ENCODE measurements around the gene DUSP6. TPM values are rescaled to one million over a fixed set of nuclear protein-coding genes. Genes with fewer than 3 reads are reported as not detected.

DUSP6 gene, protein sequence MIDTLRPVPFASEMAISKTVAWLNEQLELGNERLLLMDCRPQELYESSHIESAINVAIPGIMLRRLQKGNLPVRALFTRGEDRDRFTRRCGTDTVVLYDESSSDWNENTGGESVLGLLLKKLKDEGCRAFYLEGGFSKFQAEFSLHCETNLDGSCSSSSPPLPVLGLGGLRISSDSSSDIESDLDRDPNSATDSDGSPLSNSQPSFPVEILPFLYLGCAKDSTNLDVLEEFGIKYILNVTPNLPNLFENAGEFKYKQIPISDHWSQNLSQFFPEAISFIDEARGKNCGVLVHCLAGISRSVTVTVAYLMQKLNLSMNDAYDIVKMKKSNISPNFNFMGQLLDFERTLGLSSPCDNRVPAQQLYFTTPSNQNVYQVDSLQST
- 0.47 TPM for polyA plus RNA-seq (2012; ENCODE audit: missing spikeins)

GRCh38 chr12:89352492-89353187 lies at the start of gene DUSP6:
DUSP6 (minus strand) TSS chr12:89352501; CDS start chr12:89352039, 462 bp downstream.
- DNase-seq (ENCODE audit: insufficient read length) (peak; percentile 38), FAIRE-seq (no peak)
- TF ChIP-seq POLR2A (IDR thresholded peaks at IDR 0.05; ENCODE audit: low read depth, low read length) (no peak), POLR2AphosphoS5 (IDR thresholded peaks at IDR 0.05; ENCODE audit: low read depth, low read length) (no peak), TAF1 (IDR thresholded peaks at IDR 0.05; ENCODE audit: borderline replicate concordance, low read depth, low read length) (no peak)

- FAIRE-seq (no peak), DNase-seq (ENCODE audit: insufficient read length) (no peak)
- TF ChIP-seq TAF1 (IDR thresholded peaks at IDR 0.05; ENCODE audit: borderline replicate concordance, low read depth, low read length) (no peak), POLR2A (IDR thresholded peaks at IDR 0.05; ENCODE audit: low read depth, low read length) (no peak), POLR2AphosphoS5 (IDR thresholded peaks at IDR 0.05; ENCODE audit: low read depth, low read length) (no peak)
Observed at GRCh38 chr12:89401433-89402058, 49.2 kb upstream of the DUSP6 start.

DNA sequence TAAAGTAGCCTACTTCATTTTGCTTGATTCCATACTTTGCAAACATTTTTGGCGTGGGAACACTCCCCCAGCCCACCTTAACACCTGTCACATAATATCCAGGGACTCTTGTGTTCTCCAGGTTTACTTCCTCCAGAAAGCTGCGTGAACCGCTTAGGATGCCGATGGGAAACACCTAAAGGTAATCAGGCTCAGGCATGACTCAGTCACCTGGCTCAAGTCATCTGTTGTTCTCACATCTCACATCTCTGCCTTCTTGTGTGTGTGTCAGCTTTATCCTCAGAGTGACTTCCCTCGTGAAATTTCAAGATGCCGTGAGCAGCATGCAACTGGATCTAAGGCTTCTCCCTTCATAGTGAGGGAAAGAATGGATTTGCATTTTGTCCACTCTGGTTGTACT lies 48.1 kb upstream of the DUSP6 start:
- no peak for TF ChIP-seq POLR2A (IDR thresholded peaks at IDR 0.05; ENCODE audit: low read depth, low read length)
- TF ChIP-seq POLR2AphosphoS5 (IDR thresholded peaks at IDR 0.05; ENCODE audit: low read depth, low read length), result no peak
- TF ChIP-seq TAF1 (IDR thresholded peaks at IDR 0.05; ENCODE audit: borderline replicate concordance, low read depth, low read length), result no peak
- DNase-seq (ENCODE audit: insufficient read length) (no peak), FAIRE-seq (no peak)

GRCh38 chr12:89395712-89396111 lies 43.4 kb upstream of the DUSP6 start:
- FAIRE-seq, result no peak
- no peak for TF ChIP-seq TAF1 (IDR thresholded peaks at IDR 0.05; ENCODE audit: borderline replicate concordance, low read depth, low read length)
- TF ChIP-seq POLR2AphosphoS5 (IDR thresholded peaks at IDR 0.05; ENCODE audit: low read depth, low read length), result no peak
- no peak for TF ChIP-seq POLR2A (IDR thresholded peaks at IDR 0.05; ENCODE audit: low read depth, low read length)
- no peak for DNase-seq (ENCODE audit: insufficient read length)

DNA sequence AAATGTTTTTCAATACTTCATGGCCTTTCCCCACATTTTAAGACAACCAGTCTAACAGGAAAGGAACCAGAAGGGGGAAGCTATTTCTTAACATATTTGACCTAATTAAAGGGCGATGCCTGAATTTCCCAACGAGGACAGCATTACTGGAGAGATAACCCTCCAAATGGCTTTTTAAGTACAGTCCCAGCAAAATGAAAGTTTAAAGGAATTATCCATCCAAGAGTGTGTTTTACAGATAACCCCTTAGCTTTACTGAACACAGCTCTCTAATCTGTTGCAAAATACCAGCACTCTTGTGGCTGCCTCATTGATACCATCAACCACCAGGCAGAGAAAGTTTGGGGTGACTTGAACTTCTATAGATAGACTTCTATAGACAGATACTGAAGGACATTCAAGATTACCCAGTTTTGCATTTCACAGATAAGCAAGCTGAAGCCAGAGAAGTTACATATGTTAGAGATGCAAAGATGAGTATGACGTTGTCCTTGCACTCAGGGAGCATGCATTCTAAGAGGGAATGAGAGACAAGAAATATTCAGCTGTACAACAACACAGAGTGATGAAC lies 41.3 kb upstream of the DUSP6 start:
- TF ChIP-seq POLR2A (IDR thresholded peaks at IDR 0.05; ENCODE audit: low read depth, low read length), result no peak
- TF ChIP-seq TAF1 (IDR thresholded peaks at IDR 0.05; ENCODE audit: borderline replicate concordance, low read depth, low read length), result no peak
- no peak for TF ChIP-seq POLR2AphosphoS5 (IDR thresholded peaks at IDR 0.05; ENCODE audit: low read depth, low read length)
- FAIRE-seq (no peak), DNase-seq (ENCODE audit: insufficient read length) (no peak)

DNA sequence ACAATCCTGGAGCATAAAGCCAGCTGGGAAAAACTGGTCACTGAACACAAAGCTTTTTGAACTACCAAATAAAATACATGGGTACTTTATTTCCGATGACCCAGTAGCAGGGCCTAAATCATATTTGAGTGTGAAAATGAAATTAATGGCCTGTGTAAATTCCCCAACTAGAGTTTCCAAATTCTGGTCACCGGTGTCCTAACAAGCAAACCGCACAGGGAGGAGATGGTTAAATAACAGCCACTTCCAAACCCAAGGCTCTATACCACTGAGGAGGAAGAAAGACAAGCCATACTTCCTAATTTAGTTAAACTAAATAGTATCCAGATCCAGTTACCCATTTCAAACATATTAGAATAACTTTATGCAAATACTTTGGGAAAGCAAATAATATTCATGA lies 40.1 kb upstream of the DUSP6 start:
- FAIRE-seq, result no peak
- no peak for TF ChIP-seq POLR2A (IDR thresholded peaks at IDR 0.05; ENCODE audit: low read depth, low read length)
- no peak for TF ChIP-seq TAF1 (IDR thresholded peaks at IDR 0.05; ENCODE audit: borderline replicate concordance, low read depth, low read length)
- TF ChIP-seq POLR2AphosphoS5 (IDR thresholded peaks at IDR 0.05; ENCODE audit: low read depth, low read length), result no peak
- no peak for DNase-seq (ENCODE audit: insufficient read length)

GRCh38 chr12:89391726-89392336 lies 39.5 kb upstream of the DUSP6 start:
- DNase-seq (ENCODE audit: insufficient read length), result no peak
- no peak for FAIRE-seq
- TF ChIP-seq POLR2AphosphoS5 (IDR thresholded peaks at IDR 0.05; ENCODE audit: low read depth, low read length) (no peak), POLR2A (IDR thresholded peaks at IDR 0.05; ENCODE audit: low read depth, low read length) (no peak), TAF1 (IDR thresholded peaks at IDR 0.05; ENCODE audit: borderline replicate concordance, low read depth, low read length) (no peak)

GRCh38 chr12:89390802-89391673 lies 38.7 kb upstream of the DUSP6 start:
- TF ChIP-seq POLR2AphosphoS5 (IDR thresholded peaks at IDR 0.05; ENCODE audit: low read depth, low read length) (no peak), TAF1 (IDR thresholded peaks at IDR 0.05; ENCODE audit: borderline replicate concordance, low read depth, low read length) (no peak), POLR2A (IDR thresholded peaks at IDR 0.05; ENCODE audit: low read depth, low read length) (no peak)
- no peak for DNase-seq (ENCODE audit: insufficient read length)
- no peak for FAIRE-seq

DNA sequence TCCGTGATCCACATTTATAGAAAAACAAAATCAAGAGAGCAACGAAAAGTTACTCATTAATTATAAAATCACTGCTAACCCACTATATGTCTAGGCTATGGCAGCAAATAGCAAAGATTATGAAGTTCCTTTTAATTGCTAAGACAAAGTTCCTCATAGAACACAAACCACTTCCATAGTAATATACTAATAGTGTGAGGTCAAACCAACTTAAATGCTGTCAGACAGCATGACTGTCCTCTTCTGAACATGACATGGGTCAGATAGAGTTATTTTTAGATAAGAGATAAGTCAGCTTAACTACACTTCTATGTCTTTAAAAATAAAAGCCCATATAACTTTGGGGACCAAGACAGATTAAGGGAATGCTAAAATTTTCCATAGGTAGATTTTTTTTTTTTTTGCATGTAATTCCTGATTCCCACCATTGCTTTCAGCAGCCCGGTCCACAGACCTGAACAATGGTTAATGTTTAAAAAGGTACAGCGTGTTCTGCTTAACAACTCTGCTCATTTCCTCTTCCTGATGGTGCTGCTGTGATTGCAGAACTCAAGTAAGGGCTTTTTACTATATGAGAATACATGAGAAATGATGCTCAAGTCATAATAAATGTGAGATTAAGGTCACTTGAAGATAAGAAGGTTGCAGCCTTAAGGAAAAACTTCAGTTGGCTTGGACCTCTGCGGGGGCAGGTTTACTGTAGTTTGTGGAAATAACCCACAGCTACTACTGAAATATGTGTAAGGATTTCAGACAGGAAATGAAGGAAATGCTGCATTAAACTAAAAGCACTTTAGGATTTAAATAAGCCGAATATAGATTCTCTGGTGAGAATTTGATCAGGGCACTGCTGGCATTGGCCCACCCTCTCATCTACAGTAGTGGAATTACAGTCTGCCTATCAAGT lies 37.7 kb upstream of the DUSP6 start:
- FAIRE-seq (no peak), DNase-seq (ENCODE audit: insufficient read length) (no peak)
- TF ChIP-seq TAF1 (IDR thresholded peaks at IDR 0.05; ENCODE audit: borderline replicate concordance, low read depth, low read length) (no peak), POLR2A (IDR thresholded peaks at IDR 0.05; ENCODE audit: low read depth, low read length) (no peak), POLR2AphosphoS5 (IDR thresholded peaks at IDR 0.05; ENCODE audit: low read depth, low read length) (no peak)
